HepG2 (cell line): ENCODE data around the gene STOML2. TPM values are rescaled to one million over a fixed set of nuclear protein-coding genes. Genes with fewer than 3 reads are reported as not detected.

ENCODE experiments used
- BHLHE40 ChIP-seq: IDR thresholded peaks from 2 replicates; pipeline ENCODE4 v1.6.1; 2011; ENCODE audit warnings: low read length, improper control_type of control experiment
- ETV6 ChIP-seq: sonication (generic); formaldehyde crosslinking; conservative IDR thresholded peaks from 2 replicates; pipeline ENCODE4 v1.4.0; 2020; ENCODE audit warnings: missing genetic modification reagents
- HNRNPL ChIP-seq: fragments of 200-400 bp; formaldehyde crosslinking; IDR thresholded peaks from 2 replicates; pipeline ENCODE4 v1.6.1; 2017; ENCODE audit warnings: mild to moderate bottlenecking, low read depth, low read length
- KDM1A ChIP-seq: IDR thresholded peaks from 2 replicates; pipeline ENCODE4 v1.6.1; 2016; ENCODE audit warnings: missing compliant biosample characterization
- KDM3A ChIP-seq: IDR thresholded peaks from 2 replicates; pipeline ENCODE4 v1.6.1; 2018; ENCODE audit warnings: low read depth, missing compliant biosample characterization
- KLF11 ChIP-seq: IDR thresholded peaks from 2 replicates; pipeline ENCODE4 v1.6.1; 2016; ENCODE audit warnings: missing compliant biosample characterization
- ONECUT2 ChIP-seq: sonication (generic); formaldehyde crosslinking; IDR thresholded peaks from 2 replicates; pipeline ENCODE4 v1.4.0; 2020; ENCODE audit warnings: missing genetic modification reagents
- PAWR ChIP-seq: sonication (generic); formaldehyde crosslinking; IDR thresholded peaks from 2 replicates; pipeline ENCODE4 v1.4.0; 2020; ENCODE audit warnings: missing genetic modification reagents, mild to moderate bottlenecking, borderline replicate concordance
- REL ChIP-seq: sonication (generic); formaldehyde crosslinking; conservative IDR thresholded peaks from 2 replicates; pipeline ENCODE4 v1.8.0; 2022; ENCODE audit warnings: mild to moderate bottlenecking, missing genetic modification reagents, moderate library complexity
- SAFB2 ChIP-seq: sonication (generic); formaldehyde crosslinking; IDR thresholded peaks from 2 replicates; pipeline ENCODE4 v1.5.1; 2020; ENCODE audit warnings: missing genetic modification reagents, low read depth, mild to moderate bottlenecking, borderline replicate concordance
- SATB2 ChIP-seq: sonication (generic); formaldehyde crosslinking; IDR thresholded peaks from 2 replicates; pipeline ENCODE4 v1.5.0; 2020; ENCODE audit warnings: missing genetic modification reagents
- SNAPC2 ChIP-seq: sonication (generic); formaldehyde crosslinking; IDR thresholded peaks from 2 replicates; pipeline ENCODE4 v1.8.1; 2022; ENCODE audit warnings: mild to moderate bottlenecking, missing genetic modification reagents
- SRSF4 ChIP-seq: fragments of 200-400 bp; formaldehyde crosslinking; IDR thresholded peaks from one replicate; pipeline ENCODE4 v1.6.1; 2018; ENCODE audit warnings: mild to moderate bottlenecking, low read depth, low read length, moderate library complexity; ENCODE audit not compliant: poor library complexity, severe bottlenecking
- TBL1XR1 ChIP-seq: fragments of 150-350 bp; IDR thresholded peaks from 2 replicates; pipeline ENCODE4 v1.6.1; 2014; ENCODE audit warnings: borderline replicate concordance, low read length; ENCODE audit not compliant: partially characterized antibody
- ZNF136 ChIP-seq: sonication (generic); formaldehyde crosslinking; IDR thresholded peaks from 2 replicates; pipeline ENCODE4 v1.8.1; 2022; ENCODE audit warnings: low read depth, mild to moderate bottlenecking, moderate library complexity, missing genetic modification reagents
- ZNF557 ChIP-seq: sonication (generic); formaldehyde crosslinking; IDR thresholded peaks from 2 replicates; pipeline ENCODE4 v1.4.0; 2020; ENCODE audit warnings: missing genetic modification reagents
- ZNF577 ChIP-seq: sonication (generic); formaldehyde crosslinking; IDR thresholded peaks from 2 replicates; pipeline ENCODE4 v1.4.0; 2020; ENCODE audit warnings: mild to moderate bottlenecking, low read depth, missing genetic modification reagents, borderline replicate concordance
- ZNF629 ChIP-seq: sonication (generic); formaldehyde crosslinking; conservative IDR thresholded peaks from 2 replicates; pipeline ENCODE4 v1.5.0; 2020; ENCODE audit warnings: missing genetic modification reagents
- ZNF839 ChIP-seq: sonication (generic); formaldehyde crosslinking; IDR thresholded peaks from 2 replicates; pipeline ENCODE4 v1.4.0; 2020; ENCODE audit warnings: missing genetic modification reagents, mild to moderate bottlenecking, borderline replicate concordance
- ZSCAN20 ChIP-seq: sonication (generic); formaldehyde crosslinking; IDR thresholded peaks from 2 replicates; pipeline ENCODE4 v1.4.0; 2020; ENCODE audit warnings: missing genetic modification reagents, mild to moderate bottlenecking, borderline replicate concordance
- polyA plus RNA-seq, 8 experiments: library from polyadenylated mRNA; depleted of rRNA in 3 of 8; stranded (reverse) in 7 of 8; unstranded in 1 of 8; fragments of >200 nt; fragmentation: Illumina TruSeq in 4 of 8; extraction: Trizol in 4 of 8; gene quantifications; 2 replicates each; pipeline versions ENCODE4 v1.2.1 to v1.2.3, GENCODE V29; 2011 to 2016; ENCODE audit warnings: low read depth in 4 of 8, missing spikeins in 1 of 8, mixed read lengths in 1 of 8; ENCODE audit not compliant: insufficient read depth in 1 of 8
- total RNA-seq, 5 experiments: library from RNA; depleted of rRNA; stranded (reverse); fragments of >200 nt; fragmentation: Illumina TruSeq; extraction: Trizol; gene quantifications; 2 replicates each; pipeline ENCODE4 v1.2.3, GENCODE V29; 2016; ENCODE audit warnings: low read depth in 1 of 5
- TF ChIP-seq, protein P1 (sequence below): sonication (generic); formaldehyde crosslinking; IDR thresholded peaks from 2 replicates; pipeline ENCODE4 v1.5.0; 2020; ENCODE audit warnings: mild to moderate bottlenecking, missing genetic modification reagents, borderline replicate concordance
- TF ChIP-seq, protein P2 (sequence below): sonication (generic); formaldehyde crosslinking; IDR thresholded peaks from 2 replicates; pipeline ENCODE4 v1.4.0; 2020; ENCODE audit warnings: mild to moderate bottlenecking, missing genetic modification reagents
- TF ChIP-seq, protein P3 (sequence below), 2 experiments: sonication (generic) in 1 of 2; formaldehyde crosslinking in 1 of 2; IDR thresholded peaks; 2 replicates each; pipeline versions ENCODE4 v1.4.0 to v1.6.1; 2018 to 2020; ENCODE audit warnings: missing genetic modification reagents in 2 of 2, borderline replicate concordance in 1 of 2, low read depth in 1 of 2, mild to moderate bottlenecking in 1 of 2, missing biosample characterization in 1 of 2

STOML2 gene
- total and polyA plus RNA-seq, 2 of the 13 experiments (the other 11 are each of a cell fraction or from before 2014, with no cell fraction given), result 245 to 250 TPM

DNA sequence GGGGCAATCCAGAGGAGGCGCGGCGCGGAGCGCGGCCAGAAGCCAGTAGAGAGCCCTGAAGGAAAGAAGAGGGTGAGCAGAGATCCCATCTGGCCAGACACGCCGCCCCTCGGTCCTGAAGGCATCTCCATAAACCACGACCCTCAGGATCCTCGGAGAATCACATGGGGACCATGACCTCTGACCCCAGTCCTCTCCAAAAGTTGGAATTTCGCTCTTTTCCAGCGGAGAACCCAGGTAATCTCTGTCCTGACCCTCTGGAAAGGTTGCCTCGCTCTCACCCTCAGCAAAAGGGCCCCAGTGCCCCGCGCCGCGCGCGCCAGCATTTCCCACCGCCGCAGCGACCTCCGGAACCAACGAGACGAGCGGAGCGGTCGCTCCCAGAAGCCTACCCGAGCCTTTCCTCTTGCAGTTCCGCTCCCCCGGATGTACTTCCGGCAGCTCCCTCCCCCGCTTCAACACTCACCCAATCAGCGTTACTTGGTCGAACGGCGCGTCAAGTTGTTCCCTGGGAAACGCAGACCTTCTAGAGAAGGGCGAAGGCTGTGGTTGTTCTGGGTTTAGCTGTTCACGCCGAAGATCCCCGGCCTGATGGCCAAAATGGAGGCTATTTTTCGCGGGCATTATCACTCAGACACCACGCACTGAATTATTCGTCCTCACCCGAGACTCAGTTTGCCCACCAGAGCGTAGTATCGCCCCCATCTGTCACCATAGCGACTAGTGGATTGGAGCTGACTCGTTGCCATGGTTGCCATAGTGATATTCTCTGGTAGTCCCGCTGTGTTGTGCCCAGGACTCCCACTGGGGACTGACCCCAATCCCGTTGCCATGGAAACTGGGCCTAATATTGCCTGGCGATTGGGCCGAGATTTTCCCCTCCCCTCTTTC is at the start of gene STOML2 (continued):
- TF ChIP-seq, protein P1, sequence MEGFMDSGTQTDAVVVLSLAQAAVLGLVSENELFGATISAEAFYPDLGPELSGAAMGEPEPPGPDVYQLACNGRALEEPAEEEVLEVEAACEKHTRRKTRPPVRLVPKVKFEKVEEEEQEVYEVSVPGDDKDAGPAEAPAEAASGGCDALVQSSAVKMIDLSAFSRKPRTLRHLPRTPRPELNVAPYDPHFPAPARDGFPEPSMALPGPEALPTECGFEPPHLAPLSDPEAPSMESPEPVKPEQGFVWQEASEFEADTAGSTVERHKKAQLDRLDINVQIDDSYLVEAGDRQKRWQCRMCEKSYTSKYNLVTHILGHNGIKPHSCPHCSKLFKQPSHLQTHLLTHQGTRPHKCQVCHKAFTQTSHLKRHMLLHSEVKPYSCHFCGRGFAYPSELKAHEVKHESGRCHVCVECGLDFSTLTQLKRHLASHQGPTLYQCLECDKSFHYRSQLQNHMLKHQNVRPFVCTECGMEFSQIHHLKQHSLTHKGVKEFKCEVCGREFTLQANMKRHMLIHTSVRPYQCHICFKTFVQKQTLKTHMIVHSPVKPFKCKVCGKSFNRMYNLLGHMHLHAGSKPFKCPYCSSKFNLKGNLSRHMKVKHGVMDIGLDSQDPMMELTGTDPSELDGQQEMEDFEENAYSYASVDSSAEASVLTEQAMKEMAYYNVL (CRISPR knock-in tag), result no peak
- 0 out of 2 replicates have a peak, but pooled peaks have one; percentile 66 for TF ChIP-seq ZSCAN20 (CRISPR knock-in tag)
- TF ChIP-seq ZNF839 (CRISPR knock-in tag), result 0 out of 2 replicates have a peak, but pooled peaks have one; percentile 67
- peak; percentile 82; the same call in 1 of the 2 replicates for TF ChIP-seq ETV6 (CRISPR knock-in tag)
- peak; percentile 65; the same call in 1 of the 2 replicates for TF ChIP-seq REL (CRISPR knock-in tag)
- TF ChIP-seq SAFB2 (CRISPR knock-in tag), result peak; percentile 97; the same call in 1 of the 2 replicates
- TF ChIP-seq, protein P2, sequence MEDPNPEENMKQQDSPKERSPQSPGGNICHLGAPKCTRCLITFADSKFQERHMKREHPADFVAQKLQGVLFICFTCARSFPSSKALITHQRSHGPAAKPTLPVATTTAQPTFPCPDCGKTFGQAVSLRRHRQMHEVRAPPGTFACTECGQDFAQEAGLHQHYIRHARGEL (CRISPR knock-in tag), result no peak
- TF ChIP-seq TBL1XR1, result peak; percentile 80
- TF ChIP-seq, protein P3, sequence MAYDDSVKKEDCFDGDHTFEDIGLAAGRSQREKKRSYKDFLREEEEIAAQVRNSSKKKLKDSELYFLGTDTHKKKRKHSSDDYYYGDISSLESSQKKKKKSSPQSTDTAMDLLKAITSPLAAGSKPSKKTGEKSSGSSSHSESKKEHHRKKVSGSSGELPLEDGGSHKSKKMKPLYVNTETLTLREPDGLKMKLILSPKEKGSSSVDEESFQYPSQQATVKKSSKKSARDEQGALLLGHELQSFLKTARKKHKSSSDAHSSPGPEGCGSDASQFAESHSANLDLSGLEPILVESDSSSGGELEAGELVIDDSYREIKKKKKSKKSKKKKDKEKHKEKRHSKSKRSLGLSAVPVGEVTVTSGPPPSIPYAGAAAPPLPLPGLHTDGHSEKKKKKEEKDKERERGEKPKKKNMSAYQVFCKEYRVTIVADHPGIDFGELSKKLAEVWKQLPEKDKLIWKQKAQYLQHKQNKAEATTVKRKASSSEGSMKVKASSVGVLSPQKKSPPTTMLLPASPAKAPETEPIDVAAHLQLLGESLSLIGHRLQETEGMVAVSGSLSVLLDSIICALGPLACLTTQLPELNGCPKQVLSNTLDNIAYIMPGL (CRISPR knock-in tag; IDR thresholded peaks at IDR 0.05; ENCODE audit: borderline replicate concordance in 1 of 2, low read depth in 1 of 2), result peak; percentile 86 to 94; a peak in 3 of 4 replicates
- no peak for TF ChIP-seq SATB2 (CRISPR knock-in tag)
- TF ChIP-seq BHLHE40, result 0 out of 2 replicates have a peak, but pooled peaks have one; percentile 5
- peak; percentile 87; the same call in 1 of the 2 replicates for TF ChIP-seq KDM3A
- peak; percentile 43 for TF ChIP-seq ZNF629 (CRISPR knock-in tag)
- TF ChIP-seq HNRNPL, result no peak
- no peak for TF ChIP-seq SRSF4
- 0 out of 2 replicates have a peak, but pooled peaks have one; percentile 81 for TF ChIP-seq ZNF136 (CRISPR knock-in tag)
- no peak for TF ChIP-seq ZNF577
- peak; percentile 79; the same call in 1 of the 2 replicates for TF ChIP-seq SNAPC2 (CRISPR knock-in tag)
- 0 out of 2 replicates have a peak, but pooled peaks have one; percentile 41 for TF ChIP-seq ZNF557 (CRISPR knock-in tag)
- no peak for TF ChIP-seq KDM1A
- 0 out of 2 replicates have a peak, but pooled peaks have one; percentile 53 for TF ChIP-seq KLF11 (CRISPR knock-in tag)
- TF ChIP-seq ONECUT2 (CRISPR knock-in tag), result no peak
- no peak for TF ChIP-seq PAWR (CRISPR knock-in tag)
